Activated naive CD8-positive, alpha-beta T cell (primary cell): ENCODE measurements around the gene PTPRN2.
"Not testable (repeated sequence)": the region's sequence is repeated elsewhere in the genome, so short reads cannot be mapped to it uniquely, and the experiment has no call there.

Experiments
- H3K27ac Mint-ChIP-seq: one replicate; pipeline ENCODE4 v1.8.0; 2021; ENCODE audit warnings: mixed read lengths
- H3K27me3 Mint-ChIP-seq: one replicate; pipeline ENCODE4 v1.8.0; 2021; ENCODE audit warnings: mixed read lengths
- H3K36me3 Mint-ChIP-seq: one replicate; pipeline ENCODE4 v1.8.0; 2021; ENCODE audit warnings: mixed read lengths
- H3K4me1 Mint-ChIP-seq: one replicate; pipeline ENCODE4 v1.8.0; 2021; ENCODE audit warnings: low read depth, mixed read lengths
- H3K4me3 Mint-ChIP-seq: one replicate; pipeline ENCODE4 v1.8.0; 2021; ENCODE audit warnings: mild to moderate bottlenecking, mixed read lengths
- H3K9me3 Mint-ChIP-seq: one replicate; pipeline ENCODE4 v1.8.0; 2021; ENCODE audit warnings: low read depth, mixed read lengths

PTPRN2 gene

DNA sequence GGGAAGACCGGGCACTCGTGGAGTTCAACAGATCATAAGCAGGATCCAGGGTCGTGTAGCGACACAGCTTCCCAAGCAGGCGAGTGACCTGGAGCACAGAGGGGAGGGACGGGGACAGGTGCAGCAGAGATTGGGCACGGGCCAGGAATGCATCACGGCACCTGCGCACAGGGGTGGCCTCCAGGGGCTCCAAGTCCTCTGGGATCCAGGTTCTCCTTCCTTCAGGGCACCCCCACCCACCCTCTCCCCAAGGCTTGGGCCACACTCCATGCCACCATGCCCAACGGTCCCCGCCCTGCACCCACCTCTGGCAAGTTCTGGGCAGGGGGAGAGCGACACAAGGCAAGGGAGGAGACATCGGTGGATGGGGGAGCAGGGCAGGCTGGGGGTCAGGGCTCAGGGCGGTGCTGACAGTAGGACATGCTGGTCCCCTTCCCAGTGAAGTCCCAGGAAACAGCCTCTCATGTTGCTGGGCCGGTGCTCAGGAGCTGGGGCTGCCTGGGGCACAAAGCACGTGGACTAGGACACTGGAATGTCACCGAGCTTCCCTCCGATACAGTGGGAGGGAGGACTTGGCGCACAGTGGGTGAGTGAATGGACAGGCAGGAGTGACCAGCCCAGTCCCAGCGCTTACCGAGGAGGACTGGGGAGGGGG is 597.3 kb downstream of the PTPRN2 start:
- Mint-ChIP-seq H3K4me3 (no peak overlapping the region), H3K9me3 (no peaks in the 10 kb centered on the region), H3K36me3 (no peaks in the 10 kb centered on the region), H3K27me3 (no peaks in the 10 kb centered on the region), H3K4me1 (no peaks in the 10 kb centered on the region), H3K27ac (no peak overlapping the region)

- H3K27me3 Mint-ChIP-seq: no peaks in the 10 kb centered on the region
- no peak overlapping the region for H3K4me3 Mint-ChIP-seq
- no peaks in the 10 kb centered on the region for H3K9me3 Mint-ChIP-seq
- H3K4me1 Mint-ChIP-seq: no peaks in the 10 kb centered on the region
- no peak overlapping the region for H3K27ac Mint-ChIP-seq
- H3K36me3 Mint-ChIP-seq: no peaks in the 10 kb centered on the region
Measured at GRCh38 chr7:157989589-157989988, 598.0 kb downstream of the PTPRN2 start.

- Mint-ChIP-seq H3K36me3 (no peaks in the 10 kb centered on the region), H3K27ac (no peak overlapping the region), H3K4me1 (no peaks in the 10 kb centered on the region), H3K27me3 (no peaks in the 10 kb centered on the region), H3K4me3 (no peak overlapping the region), H3K9me3 (no peaks in the 10 kb centered on the region)
Measured at GRCh38 chr7:157987906-157988305, 599.7 kb downstream of the PTPRN2 start.

- H3K27ac Mint-ChIP-seq: no peak overlapping the region
- no peak overlapping the region for H3K4me3 Mint-ChIP-seq
- peaks cover 2% of the 10 kb centered on the region for H3K27me3 Mint-ChIP-seq
- no peaks in the 10 kb centered on the region for H3K9me3 Mint-ChIP-seq
- H3K4me1 Mint-ChIP-seq: no peaks in the 10 kb centered on the region
- no peaks in the 10 kb centered on the region for H3K36me3 Mint-ChIP-seq
Measured at GRCh38 chr7:157986051-157986450, 601.6 kb downstream of the PTPRN2 start.

DNA sequence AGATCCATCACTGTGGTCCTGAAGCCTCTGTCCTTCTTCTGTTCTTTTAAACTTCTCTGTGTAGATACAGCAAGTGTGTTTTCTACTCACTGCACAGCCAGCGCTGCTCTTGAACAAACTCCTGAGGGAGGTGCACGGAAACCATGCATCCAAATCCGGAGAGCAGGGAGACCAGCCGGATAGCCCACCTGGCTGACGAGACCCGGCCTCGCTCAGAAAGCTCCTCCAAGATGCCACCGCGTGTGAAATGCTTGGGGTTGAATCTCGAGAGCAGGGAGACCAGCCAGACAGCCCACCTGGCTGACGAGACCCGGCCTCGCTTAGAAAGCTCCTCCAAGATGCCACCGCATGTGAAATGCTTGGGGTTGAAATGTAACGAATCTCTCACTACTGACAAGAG is 602.0 kb downstream of the PTPRN2 start:
- Mint-ChIP-seq H3K9me3 (no peaks in the 10 kb centered on the region), H3K36me3 (no peaks in the 10 kb centered on the region), H3K4me3 (no peak overlapping the region), H3K4me1 (no peaks in the 10 kb centered on the region), H3K27me3 (peaks cover 3% of the 10 kb centered on the region), H3K27ac (no peak overlapping the region)

DNA sequence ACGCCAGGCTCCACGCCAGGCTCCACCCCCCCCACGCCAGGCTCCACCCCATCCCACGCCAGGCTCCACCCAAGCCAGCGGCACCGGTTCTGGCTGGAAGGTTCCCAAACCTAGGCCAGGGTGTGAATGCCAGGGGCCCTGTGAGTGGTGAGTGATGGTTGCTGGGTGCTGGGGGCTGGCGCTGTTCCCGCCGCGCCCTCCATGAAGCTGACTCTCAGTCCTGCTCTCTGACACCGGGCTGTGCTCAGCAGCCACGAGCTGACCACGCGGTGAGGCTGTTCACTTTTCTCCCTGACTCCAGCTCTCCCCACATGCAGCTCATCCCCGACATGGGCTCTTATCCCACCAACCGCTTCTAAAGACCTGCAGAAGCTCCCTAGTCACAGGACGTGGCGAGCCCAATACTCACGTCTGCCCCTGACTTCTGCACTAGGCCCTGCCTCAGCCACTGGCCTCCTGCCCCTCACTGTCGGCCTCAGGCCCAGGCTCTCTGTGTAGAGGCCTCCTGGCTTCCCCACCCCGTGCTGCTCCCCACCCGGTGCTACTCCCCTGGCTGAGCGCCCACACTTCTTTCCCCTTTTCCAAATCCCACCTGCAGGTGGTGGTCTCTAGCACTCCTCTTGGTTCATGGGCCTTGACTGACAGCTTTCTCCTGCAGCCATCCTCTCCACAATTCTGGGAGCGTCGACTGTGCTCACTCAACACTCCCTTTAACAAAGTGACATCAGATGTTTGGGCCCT is 603.0 kb downstream of the PTPRN2 start:
- no peaks in the 10 kb centered on the region for H3K9me3 Mint-ChIP-seq
- no peaks in the 10 kb centered on the region for H3K36me3 Mint-ChIP-seq
- no peak overlapping the region for H3K27ac Mint-ChIP-seq
- no peaks in the 10 kb centered on the region for H3K4me1 Mint-ChIP-seq
- H3K27me3 Mint-ChIP-seq: peaks cover 3% of the 10 kb centered on the region
- no peak overlapping the region for H3K4me3 Mint-ChIP-seq

DNA sequence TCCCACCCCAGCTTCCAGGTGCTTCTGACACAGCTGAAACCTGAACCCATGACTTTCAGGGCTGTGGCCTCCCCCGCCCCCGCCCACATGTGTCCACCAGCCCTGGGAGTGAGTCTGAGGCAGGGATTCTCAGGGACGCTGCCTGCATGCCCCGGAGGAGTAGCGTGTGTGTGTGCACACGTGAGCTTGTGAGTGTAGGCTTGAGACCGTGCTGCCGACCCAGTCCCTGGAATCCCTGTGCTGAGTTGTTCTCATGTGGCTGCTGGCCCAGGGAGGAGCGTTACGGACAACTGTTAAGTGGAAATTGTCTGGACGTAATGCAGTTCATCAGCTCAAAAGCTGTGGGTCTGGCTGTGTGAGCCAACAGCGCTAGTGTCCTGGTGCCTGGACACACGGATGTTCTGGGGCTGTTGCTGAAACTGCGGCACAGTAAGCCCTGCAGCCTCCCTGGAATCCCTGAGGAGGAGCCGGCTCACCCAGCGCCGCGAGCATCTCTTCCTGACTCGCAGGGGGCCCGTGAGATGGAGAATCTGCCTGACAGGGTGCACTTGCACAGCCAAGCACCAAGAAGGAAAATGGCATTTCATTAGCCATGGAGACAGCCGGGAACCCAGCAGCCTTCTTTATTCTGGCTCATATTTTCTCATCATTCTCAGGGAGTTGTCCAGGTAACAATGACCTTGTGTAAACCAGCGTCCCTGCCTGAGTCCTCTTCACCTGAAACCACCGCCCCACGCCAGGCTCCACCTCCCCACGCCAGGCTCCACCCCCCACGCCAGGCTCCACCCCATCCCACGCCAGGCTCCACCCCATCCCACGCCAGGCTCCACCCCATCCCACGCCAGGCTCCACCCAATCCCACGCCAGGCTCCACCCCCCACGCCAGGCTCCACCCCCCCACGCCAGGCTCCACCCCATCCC is 603.9 kb downstream of the PTPRN2 start:
- H3K36me3 Mint-ChIP-seq: no peaks in the 10 kb centered on the region
- H3K4me3 Mint-ChIP-seq: no peak overlapping the region
- no peaks in the 10 kb centered on the region for H3K9me3 Mint-ChIP-seq
- H3K27me3 Mint-ChIP-seq: peaks cover 3% of the 10 kb centered on the region
- H3K4me1 Mint-ChIP-seq: no peaks in the 10 kb centered on the region
- no peak overlapping the region for H3K27ac Mint-ChIP-seq

DNA sequence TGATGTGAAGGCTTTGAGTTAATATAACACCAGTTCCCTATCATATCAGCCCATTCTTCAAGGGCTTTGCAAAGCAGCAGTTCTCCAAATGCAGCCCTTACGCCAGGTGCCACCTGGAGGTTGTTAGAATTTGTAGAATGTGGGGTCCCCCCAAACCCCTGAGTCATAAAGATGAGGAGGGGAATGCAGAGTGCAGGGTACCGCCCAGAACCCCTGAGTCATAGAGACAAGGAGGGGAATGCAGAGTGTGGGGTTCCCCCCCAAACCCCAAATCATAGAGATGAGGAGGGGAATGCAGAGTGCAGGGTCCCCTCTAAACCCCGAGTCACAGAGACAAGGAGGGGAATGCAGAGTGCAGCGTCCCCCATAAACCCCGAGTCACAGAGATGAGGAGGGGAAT is 605.8 kb downstream of the PTPRN2 start:
- Mint-ChIP-seq H3K27me3 (peaks cover 3% of the 10 kb centered on the region), H3K27ac (no peak overlapping the region), H3K36me3 (no peaks in the 10 kb centered on the region), H3K4me3 (no peak overlapping the region), H3K9me3 (no peaks in the 10 kb centered on the region), H3K4me1 (no peaks in the 10 kb centered on the region)

DNA sequence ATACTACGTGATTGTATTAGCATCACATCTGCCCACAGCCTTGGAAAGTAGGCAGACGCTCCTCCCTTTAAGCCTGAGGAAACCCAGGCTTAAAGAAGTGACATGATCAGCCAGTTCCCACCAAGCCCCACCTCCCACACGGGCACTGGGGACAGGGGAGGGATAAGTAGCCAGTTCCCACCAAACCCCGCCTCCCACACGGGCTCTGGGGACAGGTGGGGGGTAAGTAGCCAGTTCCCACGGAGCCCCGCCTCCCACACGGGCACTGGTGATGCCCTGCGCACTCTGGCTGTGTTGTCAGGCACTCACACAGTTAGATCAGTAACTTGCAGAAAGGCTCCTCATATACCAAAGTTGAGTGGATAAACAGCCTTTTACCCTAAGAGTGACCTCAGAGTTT is 606.8 kb downstream of the PTPRN2 start:
- H3K4me3 Mint-ChIP-seq: no peak overlapping the region
- no peak overlapping the region for H3K27ac Mint-ChIP-seq
- H3K27me3 Mint-ChIP-seq: peaks cover 3% of the 10 kb centered on the region
- H3K9me3 Mint-ChIP-seq: no peaks in the 10 kb centered on the region
- no peaks in the 10 kb centered on the region for H3K4me1 Mint-ChIP-seq
- no peaks in the 10 kb centered on the region for H3K36me3 Mint-ChIP-seq

DNA sequence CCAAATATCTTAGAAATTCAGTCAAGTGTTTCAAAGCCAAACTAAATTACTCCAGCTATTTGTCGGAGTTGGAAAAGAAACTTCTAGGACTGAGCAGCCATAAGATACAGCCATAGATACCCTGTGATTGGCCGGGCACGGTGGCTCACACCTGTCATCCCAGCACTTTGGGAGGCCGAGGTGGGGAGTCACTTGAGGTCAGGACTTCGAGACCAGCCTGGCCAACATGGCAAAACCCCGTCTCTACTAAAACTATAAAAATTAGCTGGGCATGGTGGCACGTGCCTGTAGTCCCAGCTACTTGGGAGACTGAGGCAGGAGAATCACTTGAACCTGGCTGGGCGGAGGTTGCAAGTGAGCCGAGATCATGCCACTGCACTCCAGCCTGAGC is 607.3 kb downstream of the PTPRN2 start:
- H3K4me3 Mint-ChIP-seq, H3K36me3 Mint-ChIP-seq, H3K4me1 Mint-ChIP-seq, H3K27ac Mint-ChIP-seq, H3K9me3 Mint-ChIP-seq, H3K27me3 Mint-ChIP-seq: not testable (repeated sequence)

DNA sequence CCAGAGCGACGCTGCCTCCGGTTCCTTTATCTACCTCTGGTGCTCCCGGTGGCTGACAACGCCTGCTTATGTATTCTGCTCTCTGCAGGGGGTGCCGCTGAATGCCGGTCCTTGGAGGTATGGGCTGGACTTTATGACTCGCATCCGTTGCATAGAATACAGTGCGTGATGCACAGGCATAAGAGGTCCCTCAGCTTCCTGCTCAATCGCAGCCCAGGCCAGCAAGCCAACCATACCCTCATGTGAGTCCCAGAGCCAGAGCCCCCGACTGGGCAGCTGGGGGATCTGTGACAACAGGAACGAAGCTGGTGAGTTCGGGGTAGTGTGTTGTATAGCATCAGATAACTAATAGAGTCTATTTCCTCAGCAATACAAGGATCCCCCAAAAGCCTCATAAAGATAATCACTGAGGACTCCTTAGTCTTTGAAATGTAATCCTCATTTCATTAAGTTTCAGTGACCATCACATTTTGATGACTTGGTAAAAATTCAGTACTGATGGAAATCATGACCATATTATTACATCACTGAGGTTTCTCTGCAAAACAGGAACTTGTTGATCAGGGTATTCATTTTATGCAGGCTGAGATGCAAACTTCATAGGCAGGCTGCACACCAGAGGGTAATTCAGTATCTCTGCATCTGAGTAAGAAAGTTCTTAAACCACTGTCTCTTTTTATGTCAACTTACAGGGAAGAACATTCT is 607.8 kb downstream of the PTPRN2 start:
- no peak overlapping the region for H3K4me3 Mint-ChIP-seq
- no peak overlapping the region for H3K27ac Mint-ChIP-seq
- peaks cover 3% of the 10 kb centered on the region for H3K9me3 Mint-ChIP-seq
- H3K27me3 Mint-ChIP-seq: peaks cover 3% of the 10 kb centered on the region
- H3K36me3 Mint-ChIP-seq: peaks cover 3% of the 10 kb centered on the region
- H3K4me1 Mint-ChIP-seq: no peaks in the 10 kb centered on the region

- H3K36me3 Mint-ChIP-seq: peaks cover 3% of the 10 kb centered on the region
- H3K4me3 Mint-ChIP-seq: no peak overlapping the region
- no peaks in the 10 kb centered on the region for H3K4me1 Mint-ChIP-seq
- peaks cover 3% of the 10 kb centered on the region for H3K9me3 Mint-ChIP-seq
- no peak overlapping the region for H3K27ac Mint-ChIP-seq
- H3K27me3 Mint-ChIP-seq: peaks cover 3% of the 10 kb centered on the region
Measured at GRCh38 chr7:157978766-157979165, 608.9 kb downstream of the PTPRN2 start.

DNA sequence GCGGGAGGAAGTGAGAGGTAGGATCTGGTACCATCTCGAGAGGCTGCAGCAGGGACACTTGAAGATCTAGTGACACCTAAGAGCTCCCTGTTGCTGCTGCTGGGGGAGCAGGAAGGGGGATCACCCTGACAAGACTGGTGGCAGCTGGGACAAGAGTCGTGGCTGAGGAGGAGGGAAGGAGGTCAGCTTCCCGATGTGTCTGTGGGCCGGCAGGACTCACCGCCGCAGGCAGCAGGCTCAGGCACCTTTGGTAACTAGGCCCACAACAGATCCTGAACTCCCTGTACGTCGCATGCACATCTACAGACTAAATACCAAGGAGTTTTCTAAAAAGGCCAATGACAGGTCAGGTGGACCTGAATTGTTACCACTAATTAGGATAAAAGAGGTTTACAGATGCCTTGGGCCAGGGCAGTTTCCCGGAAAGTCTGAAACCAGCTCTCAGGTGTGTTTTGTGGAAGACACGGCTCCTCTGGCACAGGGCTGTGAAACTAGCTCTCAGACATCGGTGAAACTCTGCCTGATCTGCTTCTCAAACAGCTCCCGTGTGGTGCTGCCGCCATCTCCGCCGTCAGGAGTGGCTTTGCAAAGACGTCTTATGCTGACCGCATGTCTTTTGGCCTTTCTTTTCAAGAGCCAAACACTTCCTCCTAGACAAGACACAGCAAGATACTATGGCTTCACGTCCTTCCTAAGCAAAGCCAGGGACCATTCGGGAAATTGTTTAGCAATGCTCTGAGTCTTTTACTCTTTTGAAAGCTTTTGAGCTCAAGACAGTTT is 609.7 kb downstream of the PTPRN2 start:
- no peaks in the 10 kb centered on the region for H3K4me1 Mint-ChIP-seq
- no peak overlapping the region for H3K4me3 Mint-ChIP-seq
- H3K36me3 Mint-ChIP-seq: peaks cover 3% of the 10 kb centered on the region
- peaks cover 3% of the 10 kb centered on the region for H3K9me3 Mint-ChIP-seq
- peaks cover 3% of the 10 kb centered on the region for H3K27me3 Mint-ChIP-seq
- H3K27ac Mint-ChIP-seq: no peak overlapping the region

GRCh38 chr7:157977306-157977705 is 610.3 kb downstream of the PTPRN2 start:
- Mint-ChIP-seq H3K9me3 (peaks cover 3% of the 10 kb centered on the region), H3K4me1 (no peaks in the 10 kb centered on the region), H3K27me3 (peaks cover 3% of the 10 kb centered on the region), H3K27ac (no peak overlapping the region), H3K36me3 (peaks cover 3% of the 10 kb centered on the region), H3K4me3 (no peak overlapping the region)
